ENCODE data around the gene IMPDH1.

- TF ChIP-seq ESRRA (IDR thresholded peaks at IDR 0.05; ENCODE audit: borderline replicate concordance, low read length) (no peak), RFX5 (IDR thresholded peaks at IDR 0.05) (no peak), POLR2A (IDR thresholded peaks at IDR 0.05; ENCODE audit: low read length) (no peak), CTCF (IDR thresholded peaks at IDR 0.05) (no peak), EP300 (IDR thresholded peaks at IDR 0.05) (no peak)
These were observed 53.1 kb downstream of the IMPDH1 start for GRCh38 chr7:128356546-128357216.
